ACC112 (cell line): ENCODE data around the gene ZNF326.

ENCODE experiments used
- H2AFZ ChIP-seq: fragments of 200-600 bp; sonication (generic); one replicate; pipeline ENCODE4 v1.6.0; 2017; ENCODE audit warnings: antibody characterized with exemption, low read length; ENCODE audit not compliant: unreplicated experiment
- H3K27ac ChIP-seq: fragments of 200-600 bp; sonication (generic); 2 replicates; pipeline ENCODE4 v1.5.1; 2014; ENCODE audit warnings: low read depth, mild to moderate bottlenecking, antibody characterized with exemption, low read length, moderate library complexity
- H3K27me3 ChIP-seq: fragments of 200-600 bp; sonication (generic); 2 replicates; pipeline ENCODE4 v1.6.1; 2014; ENCODE audit warnings: mild to moderate bottlenecking, antibody characterized with exemption, low read length, moderate library complexity, mixed read lengths; ENCODE audit not compliant: insufficient read depth
- H3K36me3 ChIP-seq: fragments of 200-600 bp; sonication (generic); 2 replicates; pipeline ENCODE4 v1.6.1; 2016; ENCODE audit warnings: mild to moderate bottlenecking, antibody characterized with exemption, low read length, moderate library complexity, mixed read lengths; ENCODE audit not compliant: insufficient read depth
- H3K4me1 ChIP-seq: fragments of 200-600 bp; sonication (generic); one replicate; pipeline ENCODE4 v1.6.1; 2016; ENCODE audit warnings: low read length, mixed read lengths; ENCODE audit not compliant: insufficient read depth, unreplicated experiment, control insufficient read depth
- H3K4me3 ChIP-seq: fragments of 200-600 bp; sonication (generic); 2 replicates; pipeline ENCODE4 v1.5.1; 2014; ENCODE audit warnings: mild to moderate bottlenecking, low read depth, low read length
- H3K79me2 ChIP-seq: fragments of 200-600 bp; sonication (generic); one replicate; pipeline ENCODE4 v1.6.0; 2016; ENCODE audit warnings: low read length; ENCODE audit not compliant: control insufficient read depth, unreplicated experiment, insufficient read depth

ZNF326 gene

DNA sequence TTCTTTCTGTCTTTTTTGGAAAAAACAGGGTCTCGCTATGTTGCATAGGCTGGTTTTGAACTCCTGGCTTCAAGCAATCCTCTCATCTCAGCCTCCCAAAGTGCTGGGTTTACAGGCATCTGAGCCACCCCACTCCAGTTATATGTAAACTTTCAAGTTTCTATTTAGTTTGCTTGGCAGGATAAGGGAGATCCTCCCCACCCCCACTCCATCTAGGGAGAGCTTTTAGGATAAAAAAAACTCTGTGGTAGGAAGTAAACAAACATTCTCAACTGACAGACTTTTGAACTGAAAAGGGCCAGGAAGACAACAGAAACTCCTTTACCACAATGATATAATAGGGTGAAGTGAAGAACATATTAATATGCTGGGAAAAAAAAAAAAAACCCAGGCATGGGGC is 41.0 kb upstream of the ZNF326 start:
- no peak overlapping the region for H3K4me3 ChIP-seq
- H2AFZ ChIP-seq, result no peak overlapping the region
- peak overlapping the region; percentile 27; the same call in 1 of the 2 replicates for H3K27ac ChIP-seq
- no peaks in the 10 kb centered on the region for H3K36me3 ChIP-seq
- no peaks in the 10 kb centered on the region for H3K27me3 ChIP-seq
- H3K79me2 ChIP-seq, result no peaks in the 10 kb centered on the region
- H3K4me1 ChIP-seq, result peaks cover 32% of the 10 kb centered on the region

GRCh38 chr1:89954401-89954800 is 40.5 kb upstream of the ZNF326 start:
- no peak overlapping the region for H3K4me3 ChIP-seq
- H3K36me3 ChIP-seq, result no peaks in the 10 kb centered on the region
- no peaks in the 10 kb centered on the region for H3K79me2 ChIP-seq
- H2AFZ ChIP-seq, result peak overlapping the region; percentile 42
- H3K27ac ChIP-seq, result no peak overlapping the region
- H3K27me3 ChIP-seq, result no peaks in the 10 kb centered on the region
- peaks cover 32% of the 10 kb centered on the region for H3K4me1 ChIP-seq

DNA sequence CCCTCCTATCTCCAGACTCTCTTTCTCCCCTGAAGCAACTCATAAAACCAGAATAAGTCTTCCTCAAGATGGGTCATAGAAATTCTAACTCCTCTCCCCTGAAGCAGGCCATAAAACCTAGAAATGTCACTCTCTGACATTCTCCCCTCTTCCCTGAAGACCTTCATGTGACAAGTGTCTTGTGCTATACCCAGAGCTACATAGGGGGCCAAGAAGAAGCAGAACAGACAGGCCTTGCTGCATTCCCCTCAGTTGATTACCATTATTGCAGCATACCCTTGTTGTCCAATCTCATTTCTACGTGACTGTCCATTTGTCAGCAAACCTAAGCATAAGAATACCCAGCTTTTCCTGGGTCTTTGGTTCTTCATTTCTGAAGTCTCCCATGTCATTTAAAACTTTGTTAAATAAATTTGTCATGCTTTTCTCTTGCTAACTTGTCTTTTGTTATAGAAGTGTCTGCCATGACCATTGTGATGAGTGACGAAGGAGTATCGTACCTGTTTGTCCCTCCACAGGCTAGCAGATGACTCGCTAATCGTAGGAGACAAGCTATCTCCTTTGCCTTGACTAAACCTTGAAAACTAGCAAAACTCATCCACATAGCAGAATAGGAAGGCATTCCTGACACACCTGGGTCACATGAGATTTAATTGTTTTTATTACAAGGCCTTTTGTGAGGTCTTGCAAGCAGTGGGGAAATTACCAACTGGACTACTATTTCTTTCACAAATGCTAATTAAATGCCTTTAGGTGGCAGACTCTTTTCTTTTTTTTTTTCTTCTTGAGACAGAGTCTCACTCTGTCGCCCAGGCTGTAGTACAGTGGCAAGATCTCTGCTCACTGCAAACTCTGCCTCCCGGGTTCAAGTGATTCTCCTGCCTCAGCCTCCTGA is 39.4 kb upstream of the ZNF326 start:
- Histone ChIP-seq H3K27me3 (no peaks in the 10 kb centered on the region), H3K4me3 (no peak overlapping the region), H3K36me3 (no peaks in the 10 kb centered on the region), H2AFZ (no peak overlapping the region), H3K4me1 (peaks cover 32% of the 10 kb centered on the region), H3K79me2 (no peaks in the 10 kb centered on the region), H3K27ac (no peak overlapping the region)

DNA sequence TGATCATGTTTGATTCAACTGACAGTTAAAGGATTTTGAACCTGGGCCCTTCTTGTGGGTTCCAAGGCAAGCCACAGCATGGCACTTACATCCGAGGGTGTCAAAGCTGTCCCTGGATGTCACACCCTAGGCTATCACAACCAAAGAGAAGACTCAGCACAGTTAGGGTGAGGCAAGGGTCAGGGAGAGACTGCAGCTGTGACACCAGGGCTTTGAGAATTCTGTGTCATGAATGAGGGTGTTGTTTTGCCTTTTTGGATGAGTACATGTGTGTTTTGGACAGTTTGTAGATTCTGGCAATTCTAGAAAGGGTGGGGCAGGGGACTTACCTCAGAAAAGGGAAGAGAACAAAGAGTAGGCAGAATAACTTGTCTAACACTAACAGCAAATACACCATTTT is 37.8 kb upstream of the ZNF326 start:
- Histone ChIP-seq H3K4me1 (peaks cover 29% of the 10 kb centered on the region), H2AFZ (no peak overlapping the region), H3K27ac (no peak overlapping the region)

DNA sequence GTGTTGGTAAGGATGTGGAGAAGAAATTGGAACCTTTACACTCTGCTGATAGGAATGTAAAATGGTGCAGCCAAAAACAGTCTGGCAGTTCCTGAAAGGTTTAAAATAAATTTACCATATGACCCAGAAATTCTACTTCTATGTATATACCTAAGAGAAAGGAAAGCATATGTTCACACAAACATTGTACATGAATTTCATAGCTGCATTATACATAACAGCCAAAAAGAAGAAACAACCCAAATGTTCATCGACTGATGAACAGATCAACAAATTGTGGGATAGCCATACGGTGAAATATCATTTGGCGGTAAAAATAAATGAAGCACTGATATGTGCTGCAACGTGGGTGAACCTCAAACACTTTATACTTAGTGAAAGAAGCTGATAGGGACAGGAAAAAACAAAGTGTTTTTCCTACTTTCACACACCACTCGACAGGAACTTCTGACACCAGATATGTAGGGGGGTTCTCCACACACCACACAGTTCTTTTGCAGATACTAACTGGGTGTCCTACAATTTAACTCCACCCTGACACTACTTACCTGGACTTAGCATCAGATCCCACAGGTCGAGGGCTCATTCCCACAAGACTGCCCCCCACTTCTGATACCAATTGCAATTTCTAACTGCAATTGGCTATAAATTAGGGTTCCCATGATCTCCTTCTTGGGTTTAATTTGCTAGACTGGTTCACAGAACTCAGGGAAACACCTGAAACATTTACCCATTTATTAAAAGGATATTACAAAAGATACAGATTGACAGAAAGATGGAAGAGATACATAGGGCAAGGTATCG is 35.9 kb upstream of the ZNF326 start:
- no peaks in the 10 kb centered on the region for H3K79me2 ChIP-seq
- H3K27me3 ChIP-seq, result no peaks in the 10 kb centered on the region
- H2AFZ ChIP-seq, result no peak overlapping the region
- no peak overlapping the region for H3K27ac ChIP-seq
- no peak overlapping the region for H3K4me3 ChIP-seq
- no peaks in the 10 kb centered on the region for H3K36me3 ChIP-seq
- H3K4me1 ChIP-seq, result peaks cover 23% of the 10 kb centered on the region

More for the DNA sequence above, 37.8 kb upstream of the ZNF326 start:
- Histone ChIP-seq H3K36me3 (no peaks in the 10 kb centered on the region), H3K79me2 (no peaks in the 10 kb centered on the region), H3K27me3 (no peaks in the 10 kb centered on the region), H3K4me3 (no peak overlapping the region)

GRCh38 chr1:89959719-89960118 is 35.2 kb upstream of the ZNF326 start:
- Histone ChIP-seq H3K79me2 (no peaks in the 10 kb centered on the region), H3K27ac (no peak overlapping the region), H3K36me3 (no peaks in the 10 kb centered on the region), H3K4me1 (peaks cover 19% of the 10 kb centered on the region), H3K4me3 (no peak overlapping the region), H3K27me3 (no peaks in the 10 kb centered on the region), H2AFZ (no peak overlapping the region)

- Histone ChIP-seq H3K27me3 (no peaks in the 10 kb centered on the region), H2AFZ (peak overlapping the region; percentile 52), H3K36me3 (no peaks in the 10 kb centered on the region), H3K79me2 (no peaks in the 10 kb centered on the region), H3K4me3 (no peak overlapping the region), H3K27ac (no peak overlapping the region; the same call in 1 of the 2 replicates), H3K4me1 (peaks cover 18% of the 10 kb centered on the region)
These were observed 32.7 kb upstream of the ZNF326 start for GRCh38 chr1:89962024-89962741.

- no peaks in the 10 kb centered on the region for H3K79me2 ChIP-seq
- no peak overlapping the region for H3K27ac ChIP-seq
These were observed 32.2 kb upstream of the ZNF326 start for GRCh38 chr1:89962742-89963075.

GRCh38 chr1:89965193-89965768 is 29.6 kb upstream of the ZNF326 start:
- H2AFZ ChIP-seq, result no peak overlapping the region
- no peak overlapping the region for H3K27ac ChIP-seq
- H3K36me3 ChIP-seq, result no peaks in the 10 kb centered on the region
- no peaks in the 10 kb centered on the region for H3K79me2 ChIP-seq
- no peak overlapping the region for H3K4me3 ChIP-seq
- H3K4me1 ChIP-seq, result peaks cover 14% of the 10 kb centered on the region
- H3K27me3 ChIP-seq, result no peaks in the 10 kb centered on the region

More at GRCh38 chr1:89962742-89963075, 32.2 kb upstream of the ZNF326 start:
- peaks cover 14% of the 10 kb centered on the region for H3K4me1 ChIP-seq
- H3K4me3 ChIP-seq, result no peak overlapping the region
- H2AFZ ChIP-seq, result no peak overlapping the region
- no peaks in the 10 kb centered on the region for H3K27me3 ChIP-seq
- no peaks in the 10 kb centered on the region for H3K36me3 ChIP-seq

DNA sequence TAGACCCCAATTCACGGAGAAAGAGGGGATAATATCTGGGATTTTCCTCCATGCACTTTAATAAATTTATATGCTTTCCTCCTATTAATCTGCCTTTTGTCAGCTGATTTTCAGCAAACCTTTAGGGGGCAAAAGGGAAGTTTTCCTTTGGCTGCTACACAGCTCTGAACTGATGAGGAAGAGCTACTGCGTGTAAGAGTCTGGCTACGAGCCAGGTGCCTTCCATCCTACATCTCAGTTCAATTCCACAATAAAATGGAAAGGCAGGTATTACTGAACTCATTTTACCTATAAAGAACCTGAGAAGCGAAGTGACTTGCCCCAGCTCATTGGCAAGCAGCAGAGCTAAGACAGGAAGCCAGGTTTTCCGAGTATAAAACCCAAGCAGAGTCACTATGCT is 28.3 kb upstream of the ZNF326 start:
- Histone ChIP-seq H3K27ac (no peak overlapping the region), H3K4me1 (peaks cover 14% of the 10 kb centered on the region), H3K27me3 (no peaks in the 10 kb centered on the region), H3K79me2 (no peaks in the 10 kb centered on the region), H3K36me3 (no peaks in the 10 kb centered on the region), H3K4me3 (no peak overlapping the region), H2AFZ (no peak overlapping the region)
